Measurements from ENCODE around the gene PCCA.
"Not testable (repeated sequence)": the region's sequence is repeated elsewhere in the genome, so short reads cannot be mapped to it uniquely, and the experiment has no call there.

The PCCA gene

GRCh38 chr13:100131863-100132574 is 43.1 kb downstream of the PCCA start:
- Histone ChIP-seq H3K27ac (no peak overlapping the region), H3K9me3 (no peaks in the 10 kb centered on the region), H3K4me1 (peaks cover 0 to 18% (median 6%) of the 10 kb centered on the region in 4 donors), H3K36me3 (no peaks in the 10 kb centered on the region), H3K4me3 (no peak overlapping the region), H3K27me3 (no peaks in the 10 kb centered on the region)
- intact Hi-C loops (cut with DNase I; ENCODE audit: low total_unique reads): no loop called here
- DNase-seq: no peak
- TF ChIP-seq CTCF (IDR thresholded peaks at IDR 0.05): no peak

- intact Hi-C loops (cut with DNase I; ENCODE audit: low total_unique reads): no loop called here
- DNase-seq: no peak
- H3K27me3 ChIP-seq: no peaks in the 10 kb centered on the region
- H3K4me3 ChIP-seq: no peak overlapping the region
- no peaks in the 10 kb centered on the region for H3K36me3 ChIP-seq
- no peaks in the 10 kb centered on the region for H3K9me3 ChIP-seq
- no peak for TF ChIP-seq CTCF (IDR thresholded peaks at IDR 0.05)
- no peak overlapping the region for H3K27ac ChIP-seq
- peaks cover 0 to 5% (median 0%) of the 10 kb centered on the region in 4 donors for H3K4me1 ChIP-seq
Measured at GRCh38 chr13:100138859-100139491, 50.1 kb downstream of the PCCA start.

- DNase-seq: no peak
- H3K27ac ChIP-seq: no peak overlapping the region
- H3K27me3 ChIP-seq: no peaks in the 10 kb centered on the region
- no peak overlapping the region for H3K4me3 ChIP-seq
- H3K4me1 ChIP-seq: peaks cover 0 to 5% (median 0%) of the 10 kb centered on the region in 4 donors
- no peak for TF ChIP-seq CTCF (IDR thresholded peaks at IDR 0.05)
- no peaks in the 10 kb centered on the region for H3K36me3 ChIP-seq
- intact Hi-C loops (cut with DNase I; ENCODE audit: low total_unique reads): no loop called here
- H3K9me3 ChIP-seq: no peaks in the 10 kb centered on the region
Measured at GRCh38 chr13:100139817-100140216, 50.9 kb downstream of the PCCA start.

- no peak for TF ChIP-seq CTCF (IDR thresholded peaks at IDR 0.05)
- H3K9me3 ChIP-seq: no peaks in the 10 kb centered on the region
- DNase-seq: no peak
- H3K4me3 ChIP-seq: no peak overlapping the region
- intact Hi-C loops (cut with DNase I; ENCODE audit: low total_unique reads): no loop called here
- peaks cover 0 to 4% (median 0%) of the 10 kb centered on the region in 3 donors for H3K36me3 ChIP-seq
- H3K4me1 ChIP-seq: peaks cover 0 to 5% (median 0%) of the 10 kb centered on the region in 4 donors
- no peak overlapping the region for H3K27ac ChIP-seq
- no peaks in the 10 kb centered on the region for H3K27me3 ChIP-seq
Measured at GRCh38 chr13:100140441-100140840, 51.5 kb downstream of the PCCA start.

- intact Hi-C loops (cut with DNase I; ENCODE audit: low total_unique reads): not testable (repeated sequence)
Measured at GRCh38 chr13:100141461-100141961, 52.6 kb downstream of the PCCA start.

GRCh38 chr13:100146534-100146933 is 57.6 kb downstream of the PCCA start:
- intact Hi-C loops (cut with DNase I; ENCODE audit: low total_unique reads): no loop called here
- Histone ChIP-seq H3K36me3 (peaks cover 9 to 14% (median 13%) of the 10 kb centered on the region in 3 donors), H3K9me3 (no peaks in the 10 kb centered on the region), H3K27ac (no peak overlapping the region), H3K27me3 (no peaks in the 10 kb centered on the region), H3K4me1 (no peaks in the 10 kb centered on the region), H3K4me3 (no peak overlapping the region)
- no peak for DNase-seq
- TF ChIP-seq CTCF (IDR thresholded peaks at IDR 0.05): no peak

More at GRCh38 chr13:100141461-100141961, 52.6 kb downstream of the PCCA start:
- H3K27ac ChIP-seq, H3K27me3 ChIP-seq, H3K9me3 ChIP-seq, DNase-seq, H3K36me3 ChIP-seq, H3K4me3 ChIP-seq, H3K4me1 ChIP-seq: not testable (repeated sequence)
